Measurements from ENCODE around the gene IGF2R. TPM values are rescaled to one million over a fixed set of nuclear protein-coding genes. Genes with fewer than 3 reads are reported as not detected.

Gene IGF2R
- total and polyA plus RNA-seq, 2 experiments from 2014 or later, result 61.2 to 132 TPM

DNA sequence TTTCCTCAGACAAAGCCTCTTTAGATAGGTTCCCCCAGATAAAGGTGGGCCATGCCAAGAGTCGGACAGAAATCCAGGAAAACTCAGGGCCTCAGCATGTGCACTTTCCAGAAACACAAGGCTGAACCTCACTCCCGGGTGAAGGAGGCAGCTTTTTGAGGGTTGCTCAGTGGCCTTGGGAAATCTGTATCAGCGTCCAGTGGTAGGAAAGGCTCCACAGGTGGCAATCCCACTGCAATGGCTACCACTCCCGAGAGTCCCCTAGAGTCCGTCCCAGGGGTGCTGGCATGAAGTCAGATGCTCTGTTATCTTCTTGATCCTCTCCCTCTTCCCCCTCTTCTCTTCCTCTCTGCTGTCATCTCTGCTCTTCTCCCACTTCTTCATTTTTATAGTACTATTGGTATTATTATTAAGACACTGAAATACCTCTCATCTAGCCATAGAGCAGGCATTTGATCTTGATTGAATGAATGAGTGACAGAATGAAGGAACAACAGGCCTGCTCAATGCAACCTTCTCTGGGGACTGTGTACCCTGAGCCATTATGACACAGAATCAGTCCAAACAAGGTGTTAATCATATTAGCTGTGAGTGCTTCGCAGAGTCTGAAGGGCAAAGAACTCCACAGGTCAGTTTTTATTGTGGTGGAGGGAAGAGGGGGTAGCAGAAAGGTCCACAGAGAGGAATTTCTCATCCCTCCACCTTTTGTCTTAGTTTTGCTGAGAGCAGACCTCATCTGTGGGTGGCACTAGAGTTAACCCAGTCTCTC lies 166.1 kb downstream of the IGF2R start:
- Histone ChIP-seq H3K27me3 (no peaks in the 10 kb centered on the region), H3K9me2 (replicated peaks; ENCODE audit: insufficient read depth) (no peaks in the 10 kb centered on the region), H3K4me2 (no peak overlapping the region), H3K27ac (peak overlapping the region; percentile 57), H3K36me3 (replicated peaks; ENCODE audit: insufficient read depth, low read depth) (no peaks in the 10 kb centered on the region), H3K9me3 (ENCODE audit: low read depth) (no peaks in the 10 kb centered on the region), H3K79me2 (no peaks in the 10 kb centered on the region), H3K4me3 (no peak overlapping the region), H3K4me1 (ENCODE audit: insufficient read depth) (peaks cover 23% of the 10 kb centered on the region), H2AFZ (no peak overlapping the region), H4K20me1 (ENCODE audit: insufficient read depth, poor library complexity, severe bottlenecking) (no peaks in the 10 kb centered on the region)
- WGBS (ENCODE audit: low lambda C conversion rate, missing lambda C conversion rate), result 88% methylated on average over 6 of the region's 6 CpGs
- no peak for TF ChIP-seq EZH2phosphoT487 (IDR thresholded peaks at IDR 0.05; ENCODE audit: low read depth, severe bottlenecking, unreplicated experiment)
- TF ChIP-seq, protein P1, sequence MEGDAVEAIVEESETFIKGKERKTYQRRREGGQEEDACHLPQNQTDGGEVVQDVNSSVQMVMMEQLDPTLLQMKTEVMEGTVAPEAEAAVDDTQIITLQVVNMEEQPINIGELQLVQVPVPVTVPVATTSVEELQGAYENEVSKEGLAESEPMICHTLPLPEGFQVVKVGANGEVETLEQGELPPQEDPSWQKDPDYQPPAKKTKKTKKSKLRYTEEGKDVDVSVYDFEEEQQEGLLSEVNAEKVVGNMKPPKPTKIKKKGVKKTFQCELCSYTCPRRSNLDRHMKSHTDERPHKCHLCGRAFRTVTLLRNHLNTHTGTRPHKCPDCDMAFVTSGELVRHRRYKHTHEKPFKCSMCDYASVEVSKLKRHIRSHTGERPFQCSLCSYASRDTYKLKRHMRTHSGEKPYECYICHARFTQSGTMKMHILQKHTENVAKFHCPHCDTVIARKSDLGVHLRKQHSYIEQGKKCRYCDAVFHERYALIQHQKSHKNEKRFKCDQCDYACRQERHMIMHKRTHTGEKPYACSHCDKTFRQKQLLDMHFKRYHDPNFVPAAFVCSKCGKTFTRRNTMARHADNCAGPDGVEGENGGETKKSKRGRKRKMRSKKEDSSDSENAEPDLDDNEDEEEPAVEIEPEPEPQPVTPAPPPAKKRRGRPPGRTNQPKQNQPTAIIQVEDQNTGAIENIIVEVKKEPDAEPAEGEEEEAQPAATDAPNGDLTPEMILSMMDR (IDR thresholded peaks at IDR 0.05; ENCODE audit: poor library complexity), result no peak
- TF ChIP-seq EZH2 (IDR thresholded peaks at IDR 0.05; ENCODE audit: borderline replicate concordance), result no peak
- DNase-seq (ENCODE audit: low spot score), result no peak

DNA sequence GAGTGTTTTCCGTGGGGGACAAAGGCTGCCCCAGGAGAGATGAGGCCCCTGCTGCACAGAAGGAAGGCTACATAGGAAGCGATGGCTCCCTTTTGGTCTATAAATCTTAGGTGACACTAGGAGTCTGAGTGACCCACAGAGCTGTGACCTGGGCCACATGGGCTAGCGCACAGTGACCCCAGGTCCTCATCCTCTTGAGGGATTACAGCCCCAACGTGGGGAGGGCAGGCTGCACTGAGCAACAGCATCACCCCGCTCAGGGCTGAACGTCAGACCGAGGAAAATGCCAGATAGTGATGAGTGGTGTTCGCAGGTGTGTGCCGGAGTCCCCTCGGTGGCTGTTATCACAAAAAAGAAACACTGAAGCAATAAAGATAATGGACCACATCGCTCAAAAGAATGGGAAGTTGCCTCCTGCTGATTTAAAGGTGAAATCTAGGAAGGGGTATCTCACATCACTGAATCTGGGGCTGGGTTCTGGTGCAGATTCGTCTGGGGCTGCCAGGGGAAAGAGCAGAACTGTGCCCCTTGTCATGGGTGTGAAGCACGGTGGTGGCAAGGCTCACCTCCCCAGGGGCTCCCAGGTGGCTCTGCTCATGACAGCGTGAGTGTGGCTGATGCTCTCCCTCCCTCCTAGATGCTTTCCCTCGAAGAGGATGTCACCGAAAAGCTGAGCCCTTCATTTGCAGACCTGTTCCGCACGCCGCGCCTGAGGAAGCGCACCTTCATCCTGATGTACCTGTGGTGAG lies 167.2 kb downstream of the IGF2R start:
- H3K27me3 ChIP-seq, result no peaks in the 10 kb centered on the region
- H3K79me2 ChIP-seq, result no peaks in the 10 kb centered on the region
- no peak overlapping the region for H2AFZ ChIP-seq
- no peaks in the 10 kb centered on the region for H3K9me3 ChIP-seq (ENCODE audit: low read depth)
- no peak for DNase-seq (ENCODE audit: low spot score)
- no peak overlapping the region for H3K4me2 ChIP-seq
- H3K36me3 ChIP-seq (replicated peaks; ENCODE audit: insufficient read depth, low read depth), result no peaks in the 10 kb centered on the region
- whole genome bisulfite sequencing (ENCODE audit: low lambda C conversion rate, missing lambda C conversion rate), result 76% methylated on average over 21 of the region's 21 CpGs
- peak overlapping the region; percentile 57 for H3K27ac ChIP-seq
- H3K9me2 ChIP-seq (replicated peaks; ENCODE audit: insufficient read depth), result no peaks in the 10 kb centered on the region
- TF ChIP-seq, protein P1 (IDR thresholded peaks at IDR 0.05; ENCODE audit: poor library complexity), result no peak
- TF ChIP-seq EZH2 (IDR thresholded peaks at IDR 0.05; ENCODE audit: borderline replicate concordance) (no peak), EZH2phosphoT487 (IDR thresholded peaks at IDR 0.05; ENCODE audit: low read depth, severe bottlenecking, unreplicated experiment) (no peak)
- H4K20me1 ChIP-seq (ENCODE audit: insufficient read depth, poor library complexity, severe bottlenecking), result no peaks in the 10 kb centered on the region
- H3K4me3 ChIP-seq, result no peak overlapping the region
- peaks cover 23% of the 10 kb centered on the region for H3K4me1 ChIP-seq (ENCODE audit: insufficient read depth)

DNA sequence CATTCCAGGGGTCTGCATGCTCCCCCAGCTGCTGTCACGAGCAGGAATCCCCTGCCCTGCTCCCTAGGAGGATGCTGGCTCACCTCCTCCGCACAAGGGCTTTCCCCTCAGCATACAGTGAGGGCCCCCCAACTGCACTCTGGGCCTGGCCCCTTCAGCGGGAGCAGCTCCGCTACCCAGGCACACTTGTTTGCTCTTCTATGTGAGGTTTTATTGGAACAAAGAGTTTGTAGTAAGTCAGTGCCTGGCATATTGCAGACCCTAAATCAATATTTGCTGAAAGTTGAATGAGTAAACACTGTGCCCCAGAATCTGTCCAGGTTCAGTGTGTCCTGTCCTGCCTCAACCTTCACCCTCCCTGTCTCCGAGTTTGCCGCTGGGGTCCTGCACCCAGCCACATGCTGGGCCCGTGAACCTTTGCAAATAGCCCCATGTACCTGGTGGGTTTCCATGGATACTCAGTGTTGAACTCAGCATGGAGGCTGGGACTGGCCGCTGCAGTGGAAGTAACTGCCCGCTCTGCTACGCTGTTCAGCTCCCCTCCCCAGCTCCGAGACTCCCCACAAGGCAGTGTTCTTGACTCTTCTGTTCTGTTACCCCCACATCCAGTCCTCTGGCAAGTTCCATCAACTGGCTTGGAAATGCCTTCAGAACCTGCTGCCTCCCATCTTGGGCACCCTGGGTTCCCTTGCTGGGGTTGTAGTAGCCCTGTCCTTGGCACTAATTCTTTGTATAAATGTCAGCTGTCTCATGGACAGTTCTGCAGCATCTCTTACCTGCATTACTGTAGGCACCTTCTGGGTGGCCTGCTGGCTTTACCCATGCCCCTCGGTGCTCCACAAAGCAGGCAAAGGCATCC lies 168.5 kb downstream of the IGF2R start:
- H3K4me3 ChIP-seq, result no peak overlapping the region
- H3K27ac ChIP-seq, result no peak overlapping the region
- 68% methylated on average over 12 of the region's 12 CpGs for WGBS (ENCODE audit: low lambda C conversion rate, missing lambda C conversion rate)
- DNase-seq (ENCODE audit: low spot score), result no peak
- H3K79me2 ChIP-seq, result no peaks in the 10 kb centered on the region
- H3K36me3 ChIP-seq (replicated peaks; ENCODE audit: insufficient read depth, low read depth), result no peaks in the 10 kb centered on the region
- H4K20me1 ChIP-seq (ENCODE audit: insufficient read depth, poor library complexity, severe bottlenecking), result no peaks in the 10 kb centered on the region
- no peaks in the 10 kb centered on the region for H3K27me3 ChIP-seq
- H3K9me3 ChIP-seq (ENCODE audit: low read depth), result no peaks in the 10 kb centered on the region
- H3K9me2 ChIP-seq (replicated peaks; ENCODE audit: insufficient read depth), result no peaks in the 10 kb centered on the region
- no peak overlapping the region for H3K4me2 ChIP-seq
- no peak for TF ChIP-seq EZH2 (IDR thresholded peaks at IDR 0.05; ENCODE audit: borderline replicate concordance)
- no peak for TF ChIP-seq EZH2phosphoT487 (IDR thresholded peaks at IDR 0.05; ENCODE audit: low read depth, severe bottlenecking, unreplicated experiment)
- TF ChIP-seq, protein P1 (IDR thresholded peaks at IDR 0.05; ENCODE audit: poor library complexity), result no peak
- no peak overlapping the region for H2AFZ ChIP-seq
- H3K4me1 ChIP-seq (ENCODE audit: insufficient read depth), result peaks cover 30% of the 10 kb centered on the region
